Tibial nerve (tissue), 4 donors: Measurements from ENCODE around the gene CRABP2. TPM values are rescaled to one million over a fixed set of nuclear protein-coding genes. Genes with fewer than 3 reads are reported as not detected.

Experiments
- DNase-seq, 2 donors: peaks; one replicate each; pipeline ENCODE4 v3.0.0-alpha.2; 2019; ENCODE audit warnings: low spot score in 2 of 2
- H3K27ac ChIP-seq, 4 donors: fragments of 200-600 bp; sonication (generic) in 3 of 4; one replicate each; pipeline ENCODE4 v1.5.1; 2017 to 2019; ENCODE audit warnings: mild to moderate bottlenecking in 1 of 4
- H3K27me3 ChIP-seq, 2 donors: fragments of 200-600 bp; sonication (generic) in 1 of 2; one replicate each; pipeline versions ENCODE4 v1.5.1 to v1.6.0; 2017 to 2019
- H3K36me3 ChIP-seq, 3 donors: fragments of 200-600 bp; sonication (generic); one replicate each; pipeline ENCODE4 v1.5.1; 2018 to 2019
- H3K4me1 ChIP-seq, 4 donors: fragments of 200-600 bp; sonication (generic) in 3 of 4; one replicate each; pipeline ENCODE4 v1.5.1; 2017 to 2019
- H3K4me3 ChIP-seq, 4 donors: fragments of 200-600 bp; sonication (generic) in 3 of 4; one replicate each; pipeline ENCODE4 v1.5.1; 2017 to 2019; ENCODE audit warnings: mild to moderate bottlenecking in 1 of 4, moderate library complexity in 1 of 4
- H3K9me3 ChIP-seq, 4 donors: fragments of 200-600 bp; sonication (generic) in 3 of 4; one replicate each; pipeline ENCODE4 v1.5.1; 2017 to 2019
- CTCF ChIP-seq, 5 experiments: fragments of 200-600 bp in 3 of 5; fragments of 450-650 bp in 2 of 5; sonication (generic) in 3 of 5; IDR thresholded peaks; one replicate each; pipeline ENCODE4 v1.5.1; 2016 to 2019; ENCODE audit warnings: antibody characterized with exemption in 5 of 5, mild to moderate bottlenecking in 3 of 5, moderate library complexity in 2 of 5
- EP300 ChIP-seq, 2 donors: sonication (generic); formaldehyde crosslinking; IDR thresholded peaks; one replicate each; pipeline ENCODE4 v1.6.1; 2017; ENCODE audit warnings: antibody characterized with exemption in 2 of 2, mild to moderate bottlenecking in 1 of 2
- POLR2A ChIP-seq, 2 donors: fragments of 450-650 bp; IDR thresholded peaks; one replicate each; pipeline ENCODE4 v1.6.1; 2017; ENCODE audit warnings: antibody characterized with exemption in 2 of 2, mild to moderate bottlenecking in 2 of 2, moderate library complexity in 2 of 2
- WGBS, 2 donors: methylation state at CpG; one replicate each; pipeline ENCODE4 v1.1.5; 2018; 5-methylcytosine and 5-hydroxymethylcytosine counted together
- total RNA-seq, 4 donors: library from RNA; depleted of rRNA; stranded (reverse); fragments of >200 nt; gene quantifications; one replicate each; pipeline ENCODE4 v1.1.0, GENCODE V29; 2016

Gene CRABP2
- total RNA-seq, 4 donors from 2014 or later = 3.5 to 13.2 (median 5.0) TPM

- no peak overlapping the region for H3K27ac ChIP-seq
- H3K27me3 ChIP-seq = peaks cover 0 to 3% of the 10 kb centered on the region in 2 donors
- no peaks in the 10 kb centered on the region for H3K9me3 ChIP-seq
- no peaks in the 10 kb centered on the region for H3K36me3 ChIP-seq
- no peak overlapping the region for H3K4me3 ChIP-seq
- DNase-seq = no peak
- WGBS, 2 donors = 66 to 71% methylated on average over 5 of the region's 5 CpGs
- H3K4me1 ChIP-seq = peaks cover 0 to 10% (median 4%) of the 10 kb centered on the region in 4 donors
- TF ChIP-seq CTCF (IDR thresholded peaks at IDR 0.05) (no peak), EP300 (IDR thresholded peaks at IDR 0.05) (no peak), POLR2A (IDR thresholded peaks at IDR 0.05) (no peak)
Measured at GRCh38 chr1:156682166-156682890, 23.1 kb downstream of the CRABP2 start.

GRCh38 chr1:156681196-156681960, 24.0 kb downstream of the CRABP2 start:
- no peak overlapping the region for H3K4me3 ChIP-seq
- TF ChIP-seq POLR2A (IDR thresholded peaks at IDR 0.05) = no peak
- no peak for TF ChIP-seq CTCF (IDR thresholded peaks at IDR 0.05)
- TF ChIP-seq EP300 (IDR thresholded peaks at IDR 0.05) = no peak
- H3K4me1 ChIP-seq = peaks cover 0 to 19% (median 4%) of the 10 kb centered on the region in 4 donors
- peaks cover 0 to 9% of the 10 kb centered on the region in 2 donors for H3K27me3 ChIP-seq
- WGBS, 2 donors = 71 to 75% methylated on average over 8 of the region's 8 CpGs
- no peaks in the 10 kb centered on the region for H3K9me3 ChIP-seq
- DNase-seq = no peak
- H3K27ac ChIP-seq = no peak overlapping the region
- H3K36me3 ChIP-seq = no peaks in the 10 kb centered on the region

GRCh38 chr1:156680056-156680455, 25.3 kb downstream of the CRABP2 start:
- TF ChIP-seq POLR2A (IDR thresholded peaks at IDR 0.05) (no peak), CTCF (IDR thresholded peaks at IDR 0.05) (no peak), EP300 (IDR thresholded peaks at IDR 0.05) (no peak)
- Histone ChIP-seq H3K9me3 (no peaks in the 10 kb centered on the region), H3K4me1 (peaks cover 0 to 33% (median 8%) of the 10 kb centered on the region in 4 donors), H3K27ac (no peak overlapping the region), H3K4me3 (no peak overlapping the region), H3K36me3 (peaks cover 0 to 3% (median 0%) of the 10 kb centered on the region in 3 donors), H3K27me3 (peaks cover 0 to 9% of the 10 kb centered on the region in 2 donors)
- DNase-seq = no peak
- 46 to 60% methylated on average over 2 of the region's 2 CpGs for WGBS, 2 donors

- 1 to 2% methylated on average over 22 of the region's 22 CpGs for WGBS, 2 donors
- peak in 1 of 2 donors; percentile 54 for DNase-seq
- Histone ChIP-seq H3K36me3 (peaks cover 0 to 19% (median 0%) of the 10 kb centered on the region in 3 donors), H3K4me3 (peak overlapping the region; percentile 42 to 88 (median 56)), H3K27ac (peak overlapping the region; percentile 23 to 92 (median 82)), H3K27me3 (peaks cover 0 to 9% of the 10 kb centered on the region in 2 donors), H3K9me3 (no peaks in the 10 kb centered on the region), H3K4me1 (peaks cover 0 to 54% (median 16%) of the 10 kb centered on the region in 4 donors)
- peak; percentile 72 to 97 (median 87) for TF ChIP-seq CTCF (IDR thresholded peaks at IDR 0.05)
- TF ChIP-seq EP300 (IDR thresholded peaks at IDR 0.05) = peak; percentile 23 to 48
- no peak for TF ChIP-seq POLR2A (IDR thresholded peaks at IDR 0.05)
Measured at GRCh38 chr1:156677616-156678596, 27.5 kb downstream of the CRABP2 start.
